Activated T-cell treated with anti-CD3 and anti-CD28 coated beads for 4 hours (primary cell): ENCODE results near the gene NAMPT.
"Not testable (repeated sequence)": the region's sequence is repeated elsewhere in the genome, so short reads cannot be mapped to it uniquely, and the experiment has no call there.

ENCODE experiments used
- DNase-seq: peaks from one replicate; pipeline ENCODE4 v3.0.0-alpha.2; 2020

NAMPT gene

DNA sequence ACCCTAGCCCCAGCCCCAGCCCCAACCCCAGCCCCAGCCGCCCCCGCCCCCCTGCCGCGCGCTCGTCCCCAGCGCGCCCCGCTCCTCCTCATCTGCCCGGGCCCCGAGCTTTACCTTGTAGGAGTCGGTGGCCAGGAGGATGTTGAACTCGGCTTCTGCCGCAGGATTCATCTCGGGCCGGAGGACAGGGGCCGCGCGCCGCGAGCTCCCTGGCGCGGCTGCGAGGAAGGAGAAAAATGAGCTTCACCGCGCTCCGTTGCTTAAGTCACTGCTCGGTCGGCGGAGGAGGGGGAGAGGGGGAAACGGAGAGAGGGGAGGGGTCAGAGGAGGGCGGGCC lies at the start of gene NAMPT:
TSS of gene NAMPT (minus strand) at position 270 of the 337 bp plus-strand sequence. CDS start at position 171, 99 bp downstream.
- DNase-seq, result no peak

DNA sequence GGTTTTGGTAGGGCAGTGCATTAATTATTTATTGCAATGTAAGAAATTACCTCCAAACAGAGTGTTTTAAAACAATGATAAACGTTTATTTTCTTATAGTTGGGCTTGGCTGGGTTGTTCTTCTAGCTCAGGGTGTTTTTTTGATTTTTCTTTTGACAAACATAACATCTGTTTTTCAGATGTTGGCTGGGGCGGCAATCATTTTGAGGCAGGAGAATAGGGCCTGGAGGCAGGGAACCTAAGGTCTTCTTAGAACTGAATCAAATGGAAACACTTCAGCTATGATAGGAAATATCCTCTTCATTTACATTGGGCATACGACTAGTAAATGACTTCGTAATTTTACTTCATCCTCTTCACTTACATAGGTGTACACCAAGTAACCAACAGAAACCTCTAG lies 47.4 kb upstream of the NAMPT start:
- DNase-seq, result no peak

DNA sequence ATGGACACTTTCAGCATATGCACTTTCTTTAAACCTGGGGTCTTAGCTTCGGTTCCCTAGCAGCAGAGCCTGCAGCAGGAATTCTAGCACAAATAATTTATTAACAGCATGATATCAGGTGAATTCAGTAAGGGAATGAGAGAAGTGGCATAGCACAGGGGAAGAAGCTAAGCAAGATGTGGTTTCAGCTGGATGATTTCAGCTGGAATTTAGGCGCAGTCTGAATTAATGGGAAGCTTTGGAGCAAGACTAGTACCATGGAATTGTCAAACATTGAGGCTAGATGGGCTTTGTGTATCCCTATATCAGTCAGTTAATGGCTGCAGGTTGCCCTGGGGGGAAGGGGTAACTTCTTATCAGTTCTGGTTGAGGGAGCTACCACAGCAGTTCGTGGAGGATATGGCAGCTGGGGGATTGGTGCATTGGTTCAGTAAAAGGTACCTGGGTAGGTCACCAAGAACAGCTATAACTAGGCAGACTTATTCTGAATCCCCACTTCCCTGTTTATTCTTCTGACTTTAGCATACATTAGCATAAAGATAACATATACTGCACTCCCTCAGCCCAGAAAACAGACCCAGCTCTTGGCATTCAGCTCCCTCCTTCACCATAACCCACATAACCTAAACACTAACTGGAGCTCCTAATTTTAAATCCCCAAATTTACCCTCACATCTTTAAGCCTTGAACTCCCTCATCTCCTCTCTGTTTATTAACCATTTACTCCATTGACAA lies 46.8 kb upstream of the NAMPT start:
- no peak for DNase-seq

DNA sequence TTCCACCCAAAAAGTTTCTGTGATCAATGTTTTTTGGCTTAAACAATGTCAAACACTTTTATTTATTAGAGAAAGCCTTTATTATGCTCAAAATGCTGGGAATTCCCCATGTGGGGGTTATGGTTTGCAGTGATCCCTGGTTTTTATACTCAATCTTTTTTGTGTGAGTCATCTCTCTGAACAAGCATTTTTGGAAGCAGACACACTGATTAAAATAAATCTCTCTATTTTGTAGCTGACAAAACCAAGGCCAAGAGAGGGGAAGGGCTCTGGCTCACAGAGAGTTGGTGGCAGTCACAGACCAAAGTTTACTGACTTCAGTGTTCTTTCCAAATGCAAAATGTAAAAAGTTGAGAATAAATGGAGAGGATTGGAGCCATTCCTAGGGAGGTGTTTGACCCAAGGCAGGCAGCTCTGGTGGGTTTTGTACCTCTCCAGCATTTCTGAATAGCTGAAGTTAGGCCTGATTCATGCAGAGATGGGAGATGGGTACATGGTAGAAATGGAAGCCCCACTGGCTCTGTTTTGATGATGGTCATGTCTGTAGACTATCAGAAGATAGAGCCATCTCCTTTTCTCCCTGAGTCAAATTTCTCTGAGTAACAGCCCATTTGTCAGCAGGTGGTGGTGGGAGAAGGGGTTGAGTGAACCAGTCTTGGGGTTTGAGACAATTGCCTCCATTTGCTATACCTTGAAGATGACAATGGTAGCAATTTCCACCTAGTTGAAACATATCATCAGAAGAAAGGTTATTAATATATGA lies 45.4 kb upstream of the NAMPT start:
- no peak for DNase-seq

DNA sequence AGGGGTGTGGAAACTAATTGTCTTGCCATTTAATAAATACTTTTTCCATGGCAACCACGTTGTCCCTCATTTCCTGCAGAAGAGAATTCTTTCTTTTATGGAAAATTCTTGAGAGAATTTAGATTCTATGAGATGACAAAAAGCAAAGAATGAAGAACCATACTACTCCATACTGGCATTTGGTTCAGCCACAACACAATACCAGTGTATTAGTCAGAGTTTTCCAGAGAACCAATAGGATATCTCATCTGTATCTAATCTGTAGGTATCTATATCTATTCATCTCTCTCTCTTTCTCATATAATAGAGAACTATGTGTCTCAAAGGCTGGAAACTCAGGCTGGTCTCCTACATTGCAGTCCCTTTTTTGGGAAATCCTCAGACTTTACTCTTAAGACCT lies 44.6 kb upstream of the NAMPT start:
- no peak for DNase-seq

DNA sequence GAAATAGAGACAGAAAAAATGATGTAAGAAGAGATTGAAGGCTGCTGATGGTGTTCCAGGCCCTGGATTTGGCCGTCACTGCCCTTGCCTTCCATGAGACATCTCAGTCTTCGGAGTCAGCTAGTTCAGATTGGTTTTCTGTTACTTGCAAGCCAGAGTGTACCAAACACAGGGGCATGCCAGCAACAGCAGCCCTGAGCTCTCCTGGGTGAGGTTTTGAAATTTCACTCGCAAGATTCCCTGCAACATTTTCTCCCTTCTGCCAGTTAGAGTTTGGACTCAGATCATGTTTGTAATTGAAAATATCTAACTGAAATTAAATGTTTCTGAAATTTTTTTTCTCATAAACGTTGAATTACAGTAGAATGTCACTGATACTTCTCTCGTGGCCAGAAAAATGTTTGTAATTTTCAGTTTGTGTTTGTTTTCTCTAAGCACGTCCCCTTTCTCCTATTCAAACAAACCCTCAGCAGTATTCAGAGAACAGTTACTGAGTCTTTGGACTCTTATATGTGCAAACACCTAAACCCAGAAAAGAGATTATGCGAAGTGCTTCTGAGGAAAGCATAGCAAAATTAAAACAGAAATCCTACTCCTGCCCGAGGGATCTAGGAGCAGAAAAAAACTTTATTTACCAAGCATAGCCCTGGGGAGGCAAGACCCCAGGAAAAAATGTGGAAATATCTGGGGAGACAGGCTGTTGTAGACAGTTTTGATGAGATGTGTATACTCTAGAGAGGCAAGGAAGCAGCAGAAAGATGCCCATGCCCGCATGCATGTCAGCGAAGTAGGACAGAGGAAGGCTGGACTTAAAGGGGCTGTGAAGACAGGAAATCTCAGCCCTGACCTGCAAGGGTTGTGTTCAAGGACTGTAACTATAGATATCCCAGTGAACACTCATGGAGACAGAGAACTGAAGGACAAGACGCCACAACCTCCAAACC lies 43.0 kb upstream of the NAMPT start:
- no peak for DNase-seq

DNA sequence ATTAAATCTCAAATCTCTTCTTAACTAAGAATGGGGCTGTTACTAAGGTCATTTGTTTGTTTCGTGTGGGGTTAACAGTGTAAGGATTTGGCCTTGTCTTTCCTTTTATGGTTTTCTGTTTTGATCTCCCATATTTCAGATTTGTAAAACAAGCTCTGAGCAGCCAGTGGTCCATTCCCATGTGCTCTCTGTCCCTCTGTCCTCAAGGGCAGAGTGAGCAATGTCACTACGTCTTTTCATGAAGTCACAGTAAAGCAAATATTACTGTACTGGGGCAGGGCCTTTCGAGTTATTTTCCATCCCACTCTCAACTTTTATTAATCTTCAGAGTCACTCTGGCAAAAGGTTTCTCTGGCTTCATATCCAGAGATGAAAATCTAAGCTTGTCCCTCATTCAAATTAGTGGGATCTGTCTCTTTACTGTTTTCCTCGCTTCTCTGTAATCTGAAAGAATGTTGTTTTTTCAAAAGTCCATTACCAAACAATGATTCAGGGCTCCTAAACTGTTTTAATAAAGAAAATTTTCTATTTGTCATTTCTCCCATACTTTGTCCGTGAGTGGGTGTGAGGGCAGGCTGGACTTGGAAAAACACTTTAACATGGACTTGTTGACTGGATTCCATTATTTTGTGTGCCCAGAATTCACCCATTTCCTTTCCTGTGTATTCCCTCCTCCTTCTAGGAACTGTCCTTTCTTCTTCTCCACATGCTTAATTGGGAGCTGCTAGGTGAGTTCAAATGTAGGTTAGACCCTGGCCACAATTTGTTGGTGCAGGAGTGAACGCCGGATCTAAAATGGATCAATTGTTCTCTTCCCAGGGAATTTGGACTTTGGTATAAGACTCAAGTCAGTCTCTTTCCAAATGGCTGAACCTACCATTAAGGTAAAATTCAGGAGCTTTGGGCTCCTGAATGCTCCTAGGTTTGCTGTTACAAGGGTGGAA lies 42.1 kb upstream of the NAMPT start:
- DNase-seq, result no peak

DNA sequence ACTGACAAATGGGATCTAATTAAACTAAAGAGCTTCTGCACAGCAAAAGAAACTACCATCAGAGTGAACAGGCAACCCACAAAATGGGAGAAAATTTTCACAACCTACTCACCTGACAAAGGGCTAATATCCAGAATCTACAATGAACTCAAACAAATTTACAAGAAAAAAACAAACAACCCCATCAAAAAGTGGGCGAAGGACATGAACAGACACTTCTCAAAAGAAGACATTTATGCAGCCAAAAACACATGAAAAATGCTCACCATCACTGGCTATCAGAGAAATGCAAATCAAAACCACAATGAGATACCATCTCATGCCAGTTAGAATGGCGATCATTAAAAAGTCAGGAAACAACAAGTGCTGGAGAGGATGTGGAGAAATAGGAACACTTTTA lies 39.7 kb upstream of the NAMPT start:
- DNase-seq, result not testable (repeated sequence)

DNA sequence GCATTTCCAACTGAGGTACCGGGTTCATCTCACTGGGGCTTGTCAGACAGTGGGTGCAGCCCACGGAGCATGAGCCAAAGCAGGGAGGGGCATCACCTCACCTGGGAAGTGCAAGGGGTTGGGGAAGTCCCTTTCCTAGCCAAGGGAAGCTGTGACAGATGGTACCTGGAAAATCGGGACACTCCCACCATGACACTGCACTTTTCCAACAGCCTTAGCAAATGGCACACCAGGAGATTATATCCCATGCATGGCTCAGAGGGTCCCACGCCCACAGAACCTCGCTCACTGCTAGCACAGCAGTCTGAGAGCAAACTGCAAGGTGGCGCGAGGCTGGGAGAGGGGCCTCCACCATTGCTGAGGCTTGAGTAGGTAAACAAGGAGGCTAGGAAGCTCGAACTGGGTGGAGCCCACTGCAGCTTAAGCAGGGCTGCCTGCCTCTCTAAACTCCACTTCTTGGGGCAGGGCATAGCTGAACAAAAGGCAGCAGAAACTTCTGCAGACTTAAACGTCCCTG lies 35.5 kb upstream of the NAMPT start:
- not testable (repeated sequence) for DNase-seq

DNA sequence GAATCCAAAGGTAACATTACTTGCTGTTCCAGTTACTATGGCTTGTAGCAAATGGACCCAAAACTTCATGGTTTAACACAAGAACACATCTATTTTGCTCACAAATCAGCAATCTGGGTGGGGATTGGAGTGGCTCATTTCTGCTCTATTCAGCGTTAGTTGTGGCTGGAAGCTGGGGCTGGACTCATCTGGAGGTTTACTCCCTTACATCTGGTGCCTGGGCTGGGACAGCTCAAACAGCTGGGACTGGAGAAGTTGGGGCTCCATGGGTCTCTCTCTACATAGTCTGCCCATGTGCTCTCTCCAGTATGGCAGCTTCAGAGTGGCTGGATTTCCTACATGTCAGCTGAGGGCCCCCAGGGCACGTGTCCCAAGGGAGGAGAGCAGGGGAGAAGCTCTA lies 33.7 kb upstream of the NAMPT start:
- no peak for DNase-seq

DNA sequence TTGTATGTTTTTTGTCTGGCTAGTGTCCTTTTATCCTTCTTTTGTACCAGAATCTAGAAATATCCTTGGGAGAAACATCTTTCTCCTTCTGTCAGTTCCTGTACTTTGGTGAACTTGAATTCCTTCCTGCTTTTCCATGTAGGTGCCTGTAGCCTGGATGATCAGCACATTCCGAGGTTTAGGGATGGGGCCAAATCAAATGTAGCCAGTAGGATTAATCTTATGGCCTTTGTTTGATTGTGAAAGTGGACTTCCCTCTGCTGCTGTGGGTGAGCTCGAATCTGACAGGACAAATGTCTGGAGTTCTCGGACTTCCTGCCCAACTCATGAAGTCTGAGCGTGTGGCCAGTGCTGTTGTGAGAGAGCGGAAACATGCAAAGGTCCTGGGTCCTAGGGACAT lies 33.2 kb upstream of the NAMPT start:
- DNase-seq, result no peak

DNA sequence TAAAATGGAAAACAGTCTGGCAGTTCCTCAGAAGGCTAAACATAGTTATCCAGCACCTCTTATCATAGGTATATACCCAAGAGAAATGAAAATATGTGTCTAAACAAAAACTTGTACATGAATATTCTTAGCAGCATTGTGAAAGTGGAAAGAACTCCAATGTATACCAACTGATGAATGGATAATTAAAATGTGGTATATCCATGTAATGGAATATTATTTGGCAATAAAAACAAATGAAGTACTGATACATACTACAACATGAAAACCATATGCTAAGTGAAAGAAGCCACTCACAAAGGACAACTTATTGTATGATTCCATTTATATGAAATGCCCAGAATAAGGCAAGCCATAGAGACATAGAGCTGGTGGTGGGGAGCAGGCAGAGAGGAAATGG lies 32.2 kb upstream of the NAMPT start:
- no peak for DNase-seq

DNA sequence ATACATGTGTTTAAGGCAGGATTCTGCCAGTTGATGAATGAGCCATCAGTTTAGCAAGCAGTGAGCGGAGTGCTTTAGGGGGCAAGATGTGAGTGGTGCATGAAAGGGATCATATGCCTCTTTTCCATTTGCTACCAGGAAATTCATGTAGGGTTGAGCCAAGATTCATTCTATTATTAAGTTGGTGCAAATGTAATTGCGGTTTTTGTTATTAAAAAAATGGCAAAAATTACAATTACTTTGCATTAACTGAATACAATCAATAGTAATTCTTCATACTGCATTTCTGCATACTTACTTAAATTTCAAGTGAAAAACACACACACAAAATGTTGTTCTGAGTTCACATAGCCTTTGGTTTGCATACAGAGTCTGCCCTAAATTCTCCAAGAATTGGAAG lies 30.1 kb upstream of the NAMPT start:
- DNase-seq, result no peak

DNA sequence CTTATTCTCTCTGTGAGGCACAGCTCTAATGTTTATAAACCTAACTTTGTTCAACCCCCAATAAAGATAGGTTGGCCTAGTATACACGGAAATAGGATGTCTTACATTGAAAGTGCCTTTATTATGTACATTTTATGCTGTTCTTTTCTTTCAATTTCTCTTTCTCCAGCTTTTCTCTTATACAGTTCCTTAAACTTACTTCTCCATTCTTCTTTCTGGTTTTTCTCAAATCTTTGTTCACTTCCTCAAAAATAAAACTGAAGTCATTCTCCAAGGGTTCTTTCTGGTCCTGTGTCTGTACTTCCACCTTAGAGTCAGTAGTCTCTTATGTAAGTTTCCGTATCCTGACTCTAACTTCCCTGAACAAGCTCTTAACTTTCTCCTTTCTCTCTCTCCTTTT lies 29.2 kb upstream of the NAMPT start:
- DNase-seq, result no peak

DNA sequence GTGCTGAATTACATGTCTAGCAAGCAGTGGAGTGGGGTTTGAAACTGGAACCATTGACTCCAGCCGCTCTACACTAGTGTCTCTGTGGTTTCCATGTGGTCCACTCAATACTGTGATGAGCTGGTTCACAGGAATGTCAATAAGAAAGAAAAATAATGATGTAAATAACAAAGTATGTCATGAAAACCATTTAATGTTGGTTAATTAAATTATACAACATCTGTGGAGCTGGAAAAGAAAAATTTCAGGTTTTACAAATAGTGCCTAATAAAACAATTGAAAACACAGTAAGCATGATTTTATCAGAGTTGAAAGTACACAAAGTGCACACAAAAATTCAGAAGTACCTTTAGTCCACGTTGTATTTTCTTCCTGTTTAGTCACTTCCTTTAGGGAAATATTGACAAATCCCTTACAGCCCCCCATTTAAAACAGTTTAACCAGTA lies 28.7 kb upstream of the NAMPT start:
- DNase-seq, result no peak

DNA sequence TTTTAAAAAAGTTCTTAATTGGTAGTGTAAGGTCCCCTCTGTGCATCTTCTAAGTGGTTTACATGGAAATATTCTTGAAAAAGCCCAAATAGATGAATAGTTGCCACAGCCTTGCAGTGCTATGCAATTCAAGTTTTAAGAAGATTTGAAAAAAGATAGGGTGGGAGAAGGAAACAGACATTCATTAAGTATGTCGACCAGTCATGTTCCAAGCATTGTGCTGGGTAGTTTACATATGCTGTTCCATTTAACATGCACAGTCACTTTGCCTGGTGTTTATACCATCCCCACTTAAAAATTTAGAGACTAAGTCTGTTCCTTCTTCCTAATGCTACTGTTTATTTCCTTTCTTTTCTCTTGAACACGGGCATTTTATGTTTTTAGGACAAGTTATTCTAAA lies 28.1 kb upstream of the NAMPT start:
- DNase-seq, result no peak

DNA sequence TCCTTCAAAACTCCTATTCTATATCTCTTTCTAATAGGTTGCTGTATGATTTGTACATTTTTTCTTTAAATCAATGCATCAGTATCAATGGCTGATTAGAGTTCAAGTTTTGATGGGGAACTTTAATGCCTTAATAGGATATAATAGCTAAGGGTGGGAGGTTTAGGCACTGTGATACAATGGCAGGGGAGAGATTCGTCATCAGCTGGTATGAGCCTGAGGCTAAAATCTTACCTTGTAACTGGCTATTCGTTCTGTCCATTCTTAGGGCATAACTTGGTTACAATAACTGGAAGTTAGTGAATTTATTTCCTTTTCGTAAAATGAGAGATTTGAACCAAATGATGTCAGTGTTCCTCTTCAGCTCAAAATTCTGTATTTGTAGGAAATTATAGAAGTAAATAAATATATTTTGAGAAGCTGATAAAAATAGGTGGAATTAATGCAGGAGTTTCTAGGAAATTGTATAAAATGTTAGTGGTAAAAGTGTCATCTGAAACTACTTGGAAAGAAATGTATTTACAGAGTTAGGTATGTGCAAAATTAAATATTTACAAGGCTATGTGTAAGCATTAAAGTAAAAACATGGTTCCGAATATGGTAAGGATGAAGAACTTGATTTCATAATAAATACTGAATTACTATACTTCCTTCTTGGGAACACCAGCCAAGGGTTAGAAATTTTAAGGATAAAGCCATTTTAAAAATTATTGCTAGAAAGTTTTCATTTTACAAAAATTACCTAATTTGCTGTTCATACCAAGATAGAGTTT lies 27.5 kb upstream of the NAMPT start:
- DNase-seq, result no peak

DNA sequence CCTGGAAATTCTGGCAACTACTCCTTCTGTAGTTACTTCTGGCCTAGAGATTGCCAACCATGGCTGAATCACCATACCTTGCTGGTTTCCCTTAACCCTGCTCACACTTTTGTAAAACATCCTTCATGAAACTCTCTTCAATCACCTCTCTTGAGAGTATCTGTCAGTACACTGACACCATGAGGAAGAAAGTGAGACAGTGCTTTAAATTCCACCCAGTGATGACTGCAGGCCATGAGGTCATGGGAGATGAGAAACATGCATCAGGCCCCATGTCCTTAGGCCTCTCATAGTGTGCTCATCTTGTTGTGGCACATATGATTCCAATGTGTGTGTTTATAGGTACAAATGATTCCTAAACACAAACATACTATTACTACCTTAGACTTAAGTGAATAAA lies 24.6 kb upstream of the NAMPT start:
- DNase-seq, result no peak

DNA sequence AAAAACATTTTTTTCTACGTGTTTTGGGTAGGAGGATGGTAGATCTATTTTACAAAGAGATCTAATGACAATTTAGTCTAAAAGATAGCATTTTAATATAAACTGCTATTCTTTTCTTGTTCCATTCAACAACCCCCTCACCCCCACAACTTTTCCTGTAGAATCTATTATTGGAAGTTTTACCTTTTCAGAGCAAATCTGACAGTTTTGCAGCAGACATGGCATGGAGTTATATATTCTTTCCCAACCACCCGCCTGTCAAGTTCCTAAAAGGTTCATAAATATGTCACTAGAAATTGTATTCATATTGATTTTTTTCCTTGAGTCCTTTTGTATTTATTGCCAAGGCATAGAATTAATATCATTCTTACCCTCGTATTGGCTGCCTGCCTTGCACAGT lies 21.5 kb upstream of the NAMPT start:
- DNase-seq, result no peak

DNA sequence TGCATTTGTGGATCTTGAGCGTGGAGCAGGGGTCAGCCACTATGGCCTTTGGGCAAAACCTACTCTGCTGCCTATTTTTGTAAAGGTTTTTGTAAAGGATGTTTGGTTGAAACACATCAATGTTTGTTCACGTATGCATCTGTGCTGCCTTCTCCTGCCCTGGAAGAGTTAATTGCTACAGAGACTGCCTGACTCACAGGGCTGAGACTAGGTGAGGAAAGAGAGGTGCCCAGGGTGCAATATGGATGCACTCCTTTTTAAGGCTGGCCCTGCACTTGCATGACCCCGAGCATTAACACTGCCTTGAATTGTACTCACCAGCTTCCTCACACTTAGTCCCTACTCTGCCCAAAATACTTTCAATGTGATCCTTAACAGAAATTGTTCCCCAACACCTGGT lies 20.9 kb upstream of the NAMPT start:
- DNase-seq, result no peak

DNA sequence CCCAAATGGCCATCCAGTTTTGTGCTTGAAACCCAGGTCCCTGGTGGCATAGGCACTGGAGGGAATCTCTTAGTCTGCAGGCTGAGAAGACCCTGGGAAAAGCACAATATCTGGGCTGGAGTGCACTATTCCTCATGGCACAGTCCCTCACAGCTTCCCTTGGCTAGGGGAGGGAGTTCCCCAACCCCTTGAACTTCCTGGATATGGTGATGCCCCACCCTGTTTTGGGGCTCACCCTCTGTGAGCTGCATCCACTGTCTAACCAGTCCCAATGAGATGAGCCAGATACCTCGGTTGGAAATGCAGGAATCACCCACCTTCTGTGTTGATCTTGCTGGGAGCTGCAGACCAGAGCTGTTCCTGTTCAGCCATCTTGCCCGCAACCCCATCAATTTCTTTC lies 19.8 kb upstream of the NAMPT start:
- DNase-seq, result no peak
